ENCODE data around the gene CWC27.

DNA sequence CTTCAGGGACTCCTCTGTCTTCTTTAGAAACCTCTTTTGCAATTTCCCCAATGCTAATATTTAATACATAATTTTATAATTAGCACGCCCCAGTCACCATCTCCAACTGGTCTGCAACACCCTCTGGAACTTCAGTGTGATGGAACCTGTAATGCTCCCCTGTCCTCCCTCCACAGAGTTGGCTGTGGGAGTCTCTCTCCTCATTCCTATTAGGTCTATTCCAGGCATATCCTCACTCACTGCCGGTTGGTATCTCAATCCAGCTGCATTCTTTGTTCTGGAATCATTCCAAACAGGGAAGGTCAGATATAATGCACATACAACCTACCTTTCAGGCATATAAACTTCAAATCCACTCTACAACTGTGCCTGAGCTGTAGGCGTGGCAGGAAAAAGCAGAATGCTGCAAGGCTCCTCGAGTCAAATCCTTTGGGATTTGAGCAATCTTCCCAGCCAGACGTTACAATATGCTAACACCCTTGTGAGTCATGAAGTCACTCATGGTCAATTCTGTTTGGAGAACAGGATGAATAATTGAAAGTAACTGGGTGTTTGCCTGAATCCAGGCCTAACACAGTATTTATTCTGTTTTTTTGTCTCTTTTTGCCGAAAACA, 293.8 kb downstream of the CWC27 start:
- TF ChIP-seq ZNF232 (CRISPR knock-in tag; IDR thresholded peaks at IDR 0.05) (no peak), ZNF121 (CRISPR knock-in tag; IDR thresholded peaks at IDR 0.05) (no peak), NR2C2 (CRISPR knock-in tag; IDR thresholded peaks at IDR 0.05) (no peak)
- TF ChIP-seq, protein P1, sequence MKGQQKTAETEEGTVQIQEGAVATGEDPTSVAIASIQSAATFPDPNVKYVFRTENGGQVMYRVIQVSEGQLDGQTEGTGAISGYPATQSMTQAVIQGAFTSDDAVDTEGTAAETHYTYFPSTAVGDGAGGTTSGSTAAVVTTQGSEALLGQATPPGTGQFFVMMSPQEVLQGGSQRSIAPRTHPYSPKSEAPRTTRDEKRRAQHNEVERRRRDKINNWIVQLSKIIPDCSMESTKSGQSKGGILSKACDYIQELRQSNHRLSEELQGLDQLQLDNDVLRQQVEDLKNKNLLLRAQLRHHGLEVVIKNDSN (CRISPR knock-in tag; IDR thresholded peaks at IDR 0.05) = no peak
- TF ChIP-seq, protein P2, sequence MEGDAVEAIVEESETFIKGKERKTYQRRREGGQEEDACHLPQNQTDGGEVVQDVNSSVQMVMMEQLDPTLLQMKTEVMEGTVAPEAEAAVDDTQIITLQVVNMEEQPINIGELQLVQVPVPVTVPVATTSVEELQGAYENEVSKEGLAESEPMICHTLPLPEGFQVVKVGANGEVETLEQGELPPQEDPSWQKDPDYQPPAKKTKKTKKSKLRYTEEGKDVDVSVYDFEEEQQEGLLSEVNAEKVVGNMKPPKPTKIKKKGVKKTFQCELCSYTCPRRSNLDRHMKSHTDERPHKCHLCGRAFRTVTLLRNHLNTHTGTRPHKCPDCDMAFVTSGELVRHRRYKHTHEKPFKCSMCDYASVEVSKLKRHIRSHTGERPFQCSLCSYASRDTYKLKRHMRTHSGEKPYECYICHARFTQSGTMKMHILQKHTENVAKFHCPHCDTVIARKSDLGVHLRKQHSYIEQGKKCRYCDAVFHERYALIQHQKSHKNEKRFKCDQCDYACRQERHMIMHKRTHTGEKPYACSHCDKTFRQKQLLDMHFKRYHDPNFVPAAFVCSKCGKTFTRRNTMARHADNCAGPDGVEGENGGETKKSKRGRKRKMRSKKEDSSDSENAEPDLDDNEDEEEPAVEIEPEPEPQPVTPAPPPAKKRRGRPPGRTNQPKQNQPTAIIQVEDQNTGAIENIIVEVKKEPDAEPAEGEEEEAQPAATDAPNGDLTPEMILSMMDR (IDR thresholded peaks at IDR 0.05) = no peak
- TF ChIP-seq, protein P3, sequence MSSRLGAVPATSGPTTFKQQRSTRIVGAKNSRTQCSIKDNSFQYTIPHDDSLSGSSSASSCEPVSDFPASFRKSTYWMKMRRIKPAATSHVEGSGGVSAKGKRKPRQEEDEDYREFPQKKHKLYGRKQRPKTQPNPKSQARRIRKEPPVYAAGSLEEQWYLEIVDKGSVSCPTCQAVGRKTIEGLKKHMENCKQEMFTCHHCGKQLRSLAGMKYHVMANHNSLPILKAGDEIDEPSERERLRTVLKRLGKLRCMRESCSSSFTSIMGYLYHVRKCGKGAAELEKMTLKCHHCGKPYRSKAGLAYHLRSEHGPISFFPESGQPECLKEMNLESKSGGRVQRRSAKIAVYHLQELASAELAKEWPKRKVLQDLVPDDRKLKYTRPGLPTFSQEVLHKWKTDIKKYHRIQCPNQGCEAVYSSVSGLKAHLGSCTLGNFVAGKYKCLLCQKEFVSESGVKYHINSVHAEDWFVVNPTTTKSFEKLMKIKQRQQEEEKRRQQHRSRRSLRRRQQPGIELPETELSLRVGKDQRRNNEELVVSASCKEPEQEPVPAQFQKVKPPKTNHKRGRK (CRISPR knock-in tag; IDR thresholded peaks at IDR 0.05; ENCODE audit: borderline replicate concordance) = no peak
- TF ChIP-seq, protein P4, sequence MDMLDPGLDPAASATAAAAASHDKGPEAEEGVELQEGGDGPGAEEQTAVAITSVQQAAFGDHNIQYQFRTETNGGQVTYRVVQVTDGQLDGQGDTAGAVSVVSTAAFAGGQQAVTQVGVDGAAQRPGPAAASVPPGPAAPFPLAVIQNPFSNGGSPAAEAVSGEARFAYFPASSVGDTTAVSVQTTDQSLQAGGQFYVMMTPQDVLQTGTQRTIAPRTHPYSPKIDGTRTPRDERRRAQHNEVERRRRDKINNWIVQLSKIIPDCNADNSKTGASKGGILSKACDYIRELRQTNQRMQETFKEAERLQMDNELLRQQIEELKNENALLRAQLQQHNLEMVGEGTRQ (CRISPR knock-in tag; IDR thresholded peaks at IDR 0.05) = no peak
- TF ChIP-seq, protein P5, sequence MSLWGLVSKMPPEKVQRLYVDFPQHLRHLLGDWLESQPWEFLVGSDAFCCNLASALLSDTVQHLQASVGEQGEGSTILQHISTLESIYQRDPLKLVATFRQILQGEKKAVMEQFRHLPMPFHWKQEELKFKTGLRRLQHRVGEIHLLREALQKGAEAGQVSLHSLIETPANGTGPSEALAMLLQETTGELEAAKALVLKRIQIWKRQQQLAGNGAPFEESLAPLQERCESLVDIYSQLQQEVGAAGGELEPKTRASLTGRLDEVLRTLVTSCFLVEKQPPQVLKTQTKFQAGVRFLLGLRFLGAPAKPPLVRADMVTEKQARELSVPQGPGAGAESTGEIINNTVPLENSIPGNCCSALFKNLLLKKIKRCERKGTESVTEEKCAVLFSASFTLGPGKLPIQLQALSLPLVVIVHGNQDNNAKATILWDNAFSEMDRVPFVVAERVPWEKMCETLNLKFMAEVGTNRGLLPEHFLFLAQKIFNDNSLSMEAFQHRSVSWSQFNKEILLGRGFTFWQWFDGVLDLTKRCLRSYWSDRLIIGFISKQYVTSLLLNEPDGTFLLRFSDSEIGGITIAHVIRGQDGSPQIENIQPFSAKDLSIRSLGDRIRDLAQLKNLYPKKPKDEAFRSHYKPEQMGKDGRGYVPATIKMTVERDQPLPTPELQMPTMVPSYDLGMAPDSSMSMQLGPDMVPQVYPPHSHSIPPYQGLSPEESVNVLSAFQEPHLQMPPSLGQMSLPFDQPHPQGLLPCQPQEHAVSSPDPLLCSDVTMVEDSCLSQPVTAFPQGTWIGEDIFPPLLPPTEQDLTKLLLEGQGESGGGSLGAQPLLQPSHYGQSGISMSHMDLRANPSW (CRISPR knock-in tag; conservative IDR thresholded peaks at IDR 0.05; ENCODE audit: low read depth) = no peak
- TF ChIP-seq, protein P6, sequence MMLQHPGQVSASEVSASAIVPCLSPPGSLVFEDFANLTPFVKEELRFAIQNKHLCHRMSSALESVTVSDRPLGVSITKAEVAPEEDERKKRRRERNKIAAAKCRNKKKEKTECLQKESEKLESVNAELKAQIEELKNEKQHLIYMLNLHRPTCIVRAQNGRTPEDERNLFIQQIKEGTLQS (CRISPR knock-in tag; conservative IDR thresholded peaks at IDR 0.05) = no peak
- TF ChIP-seq, protein P7, sequence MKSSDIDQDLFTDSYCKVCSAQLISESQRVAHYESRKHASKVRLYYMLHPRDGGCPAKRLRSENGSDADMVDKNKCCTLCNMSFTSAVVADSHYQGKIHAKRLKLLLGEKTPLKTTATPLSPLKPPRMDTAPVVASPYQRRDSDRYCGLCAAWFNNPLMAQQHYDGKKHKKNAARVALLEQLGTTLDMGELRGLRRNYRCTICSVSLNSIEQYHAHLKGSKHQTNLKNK (CRISPR knock-in tag; IDR thresholded peaks at IDR 0.05) = no peak

Data from WTC11 (cell line).